Nucleus accumbens (tissue), 56 donors: Measurements from ENCODE around the gene DCTD.

ENCODE experiments used
- DNase-seq, 56 donors: peaks; one replicate each; lab custom pipeline; 2025; lab: John Stamatoyannopoulos, UW

DCTD gene

GRCh38 chr4:182917182-182918043 lies at the start of gene DCTD:
TSS of gene DCTD (minus strand) at chr4:182917386. CDS start at chr4:182915568, 1,818 bp downstream.
- peak in 52 of 56 donors; percentile 11 to 79 (median 54) for DNase-seq

GRCh38 chr4:182960746-182961145 lies 43.6 kb upstream of the DCTD start:
- DNase-seq = no peak

DNA sequence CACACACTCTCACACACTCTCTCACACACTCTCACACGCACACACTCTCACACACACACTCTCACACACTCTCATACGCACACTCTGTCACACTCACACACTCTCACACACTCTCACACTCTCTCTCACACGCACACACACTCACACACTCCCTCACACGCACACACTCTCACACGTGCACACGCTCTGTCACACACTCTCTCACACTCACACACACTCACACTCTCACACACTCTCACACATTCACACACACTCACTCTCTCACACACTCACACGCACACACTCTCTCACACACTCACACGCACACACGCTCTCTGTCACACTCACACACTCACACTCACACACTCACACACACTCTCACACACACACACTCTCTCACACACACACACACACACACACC lies 43.0 kb upstream of the DCTD start:
- DNase-seq = no peak

DNA sequence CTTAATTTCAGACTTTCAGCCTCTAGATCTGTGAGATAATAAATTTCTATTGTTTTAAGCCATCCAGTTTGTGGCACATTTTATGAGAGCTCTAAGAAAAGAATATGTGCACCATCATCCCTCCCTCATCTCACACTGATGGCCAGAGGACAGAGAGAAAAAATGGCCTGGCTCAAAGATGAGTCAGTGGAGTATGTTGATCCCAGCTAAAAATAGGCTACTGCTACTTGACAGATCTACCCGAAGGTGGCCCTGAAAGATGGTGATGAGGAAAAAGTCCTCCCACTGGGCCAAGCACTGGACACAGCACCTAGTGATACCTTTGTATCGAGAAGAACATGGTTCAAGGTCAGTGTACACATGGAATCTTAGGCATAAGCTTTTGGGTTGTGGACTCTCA lies 38.2 kb upstream of the DCTD start:
- DNase-seq = no peak

DNA sequence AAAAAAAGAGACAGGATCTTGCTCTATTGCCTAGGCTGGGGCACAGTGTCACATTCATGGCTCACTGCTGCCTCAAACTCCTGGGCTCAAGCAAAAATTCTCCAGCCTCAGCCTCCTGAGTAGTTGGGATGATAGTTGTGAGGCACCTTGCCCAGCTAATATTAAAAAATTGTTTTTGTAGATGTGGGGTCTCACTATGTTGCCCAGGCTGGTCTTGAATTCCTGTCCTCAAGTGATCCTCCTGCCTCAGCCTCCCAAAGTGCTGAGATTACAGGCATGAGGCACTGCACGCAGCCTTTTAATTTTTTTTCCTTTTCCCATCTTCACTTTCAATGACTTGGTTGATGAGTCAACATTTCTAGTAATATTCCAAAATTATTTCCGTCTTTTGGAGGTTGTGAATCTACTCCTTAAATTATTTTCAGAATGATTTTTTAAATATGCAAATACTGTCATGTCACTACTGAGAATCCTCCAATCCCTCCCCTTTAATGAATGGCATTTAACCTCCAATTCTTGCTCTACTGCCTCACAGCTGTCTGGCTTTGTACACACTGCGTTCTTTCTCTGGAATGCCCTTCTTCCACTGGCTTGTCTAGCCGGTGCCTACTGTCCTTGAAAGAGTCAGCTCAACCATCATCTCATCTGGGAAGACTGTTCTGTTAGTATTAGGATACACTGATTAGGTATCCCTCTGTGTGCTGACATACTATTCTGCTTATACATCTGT lies 27.5 kb upstream of the DCTD start:
- DNase-seq = no peak

DNA sequence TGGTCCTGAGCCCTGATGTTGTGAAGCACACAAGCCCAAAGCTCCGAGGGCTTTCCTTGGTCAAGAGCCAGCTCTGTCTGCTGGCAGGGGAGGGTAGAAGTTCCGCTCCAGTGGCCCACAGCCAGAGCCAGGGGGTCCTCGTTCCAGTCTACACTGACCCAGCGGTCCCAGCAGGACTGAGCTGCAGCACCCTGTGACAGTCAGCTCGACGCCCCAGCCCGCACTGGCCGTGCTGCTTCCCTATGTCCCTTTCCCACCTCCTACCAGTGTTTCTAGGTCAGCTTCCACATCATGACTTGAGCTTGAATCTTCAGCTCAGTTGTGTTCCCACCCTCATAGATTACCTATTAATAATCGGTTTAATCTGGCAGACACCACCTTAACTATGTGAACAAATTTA lies 22.5 kb upstream of the DCTD start:
- DNase-seq = peak in 1 of 56 donors; percentile 1

DNA sequence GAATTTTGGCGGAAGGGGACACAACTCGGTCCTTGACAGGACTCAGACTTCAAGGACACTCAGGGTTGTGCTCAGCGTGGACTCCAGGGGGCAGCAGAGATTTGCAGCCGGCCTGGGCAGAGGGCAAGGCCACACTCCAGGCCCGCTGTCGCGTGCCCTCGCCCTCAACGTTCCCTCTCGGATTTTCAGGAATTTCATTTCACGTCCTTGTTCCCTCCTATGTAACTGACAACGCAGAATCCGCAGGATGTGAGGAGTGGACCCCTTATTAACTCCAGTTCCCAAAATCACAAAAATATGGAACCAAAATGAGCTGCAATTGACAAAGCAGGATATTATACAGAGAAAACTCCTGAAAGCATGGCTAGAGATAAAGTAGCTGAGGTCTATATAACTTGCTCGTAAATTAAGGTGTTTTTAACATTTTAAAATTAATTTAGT lies 21.0 kb upstream of the DCTD start:
- DNase-seq = peak in 46 of 56 donors; percentile 4 to 74 (median 30)

DNA sequence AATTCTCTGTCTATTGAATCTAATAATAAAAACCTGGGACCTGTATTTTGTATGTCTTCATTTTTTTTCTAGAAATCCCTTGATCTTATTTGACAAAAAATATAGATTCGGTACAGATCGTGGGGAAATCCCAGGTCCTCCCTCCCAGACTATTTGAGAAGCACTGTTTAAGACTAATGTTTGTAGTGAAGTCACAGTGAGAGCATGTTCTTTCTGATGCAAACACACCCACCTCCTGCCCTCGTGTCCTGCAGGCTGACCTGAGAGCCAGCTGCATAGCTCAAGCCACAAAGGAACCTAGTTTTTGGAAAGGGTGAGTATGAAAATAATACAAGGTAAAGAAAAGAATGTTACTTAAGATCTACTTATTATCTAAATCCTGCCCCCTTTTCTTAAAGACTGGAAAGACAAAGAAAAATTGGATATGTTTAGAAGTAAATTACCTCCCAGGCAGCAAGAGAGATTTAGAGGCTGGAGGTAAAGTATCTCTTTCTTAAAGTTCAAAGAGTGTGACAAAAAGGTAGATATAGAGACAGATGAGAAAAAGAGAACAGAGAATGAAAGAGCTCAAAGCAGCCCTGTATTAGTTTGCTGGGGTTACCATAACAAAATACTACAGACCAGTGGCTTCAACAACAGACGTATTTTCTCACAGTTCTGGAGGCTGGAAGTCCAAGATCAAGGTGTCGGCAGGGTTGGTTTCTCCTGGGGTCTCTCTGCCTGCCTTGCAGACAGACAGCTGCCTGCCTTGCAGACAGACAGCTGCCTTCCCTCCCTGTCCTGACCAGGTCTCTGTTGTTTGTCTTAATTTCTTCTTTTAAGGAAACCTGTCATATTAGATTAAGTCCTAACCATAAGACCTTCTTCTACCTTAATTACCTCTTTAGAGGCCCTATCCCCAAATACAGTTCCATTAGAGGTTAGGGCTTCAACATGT lies 20.4 kb upstream of the DCTD start:
- DNase-seq = no peak

GRCh38 chr4:182932651-182933050 lies 15.5 kb upstream of the DCTD start:
- DNase-seq = no peak

DNA sequence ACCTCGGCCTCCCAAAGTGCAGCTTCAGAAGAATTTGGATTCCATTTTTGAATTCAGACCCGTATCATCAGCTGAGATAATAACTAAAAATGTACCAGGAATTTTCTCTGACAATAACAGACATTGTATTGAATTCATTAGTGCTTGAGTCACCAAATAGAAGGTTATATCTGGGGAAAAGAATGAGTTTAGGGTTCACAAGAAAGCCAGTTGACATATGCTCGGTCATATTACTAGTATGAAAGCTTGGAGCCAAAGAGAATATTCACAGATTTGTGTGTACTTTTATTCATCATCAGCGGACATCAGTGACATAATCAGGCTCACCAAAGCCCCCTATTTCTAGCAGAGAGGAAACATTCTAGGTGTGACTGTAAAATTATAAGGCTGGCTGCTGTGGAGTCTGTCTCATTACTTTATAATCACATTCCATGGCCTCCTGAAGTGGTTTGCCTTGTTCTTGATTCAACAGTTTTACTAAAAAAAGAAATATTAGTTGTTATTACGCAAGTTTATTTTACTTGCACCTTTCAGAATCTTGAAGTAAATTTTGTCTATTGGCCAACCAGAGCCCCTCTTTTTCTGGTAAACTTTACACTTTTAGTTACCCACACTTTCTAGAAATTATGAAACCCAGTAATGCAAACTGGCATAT lies 14.6 kb upstream of the DCTD start:
- no peak for DNase-seq

- DNase-seq = no peak
These were observed 13.7 kb upstream of the DCTD start for GRCh38 chr4:182930889-182931288.

DNA sequence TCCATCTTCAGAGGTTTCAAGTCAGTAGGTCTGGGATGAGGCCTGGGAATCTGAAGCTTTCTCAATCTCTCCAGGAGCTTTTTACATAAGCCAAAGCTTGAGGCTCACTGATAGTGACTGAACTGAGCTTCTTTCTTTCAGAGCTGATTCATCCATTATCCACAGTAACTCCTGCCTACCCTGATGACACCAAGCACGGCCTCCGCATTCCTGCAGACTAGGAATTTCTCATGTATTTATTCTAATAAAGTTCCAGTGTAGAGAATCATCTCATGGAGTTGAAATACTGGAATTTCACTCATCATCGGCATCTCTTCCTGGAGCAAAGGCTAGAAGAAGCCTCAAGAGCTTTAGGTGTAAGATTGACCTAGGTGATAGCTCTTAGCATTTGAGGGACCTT lies 12.1 kb upstream of the DCTD start:
- peak in 15 of 56 donors; percentile 1 to 67 (median 17) for DNase-seq

GRCh38 chr4:182928061-182928460 lies 10.9 kb upstream of the DCTD start:
- no peak for DNase-seq

DNA sequence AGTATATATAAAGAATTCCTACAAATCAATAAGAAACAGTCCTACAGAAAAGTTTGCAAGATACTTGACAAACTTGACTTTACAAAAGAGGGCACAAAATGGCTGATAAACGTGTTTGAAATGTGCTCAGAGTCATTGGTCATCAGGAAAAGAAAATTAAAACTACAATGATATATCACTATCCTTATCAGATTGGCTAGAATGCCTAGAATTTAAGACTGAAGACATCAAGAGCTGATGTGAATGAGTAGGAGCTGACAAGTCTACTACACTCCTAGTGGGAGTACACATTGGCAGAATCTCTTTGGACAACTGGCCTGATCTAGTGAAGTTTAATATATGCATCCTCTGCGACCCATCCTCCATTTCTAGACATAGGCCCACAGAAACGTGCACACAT lies 10.3 kb upstream of the DCTD start:
- no peak for DNase-seq

GRCh38 chr4:182925855-182926254 lies 8.7 kb upstream of the DCTD start:
- no peak for DNase-seq

- peak in 33 of 56 donors; percentile 3 to 62 (median 17) for DNase-seq
These were observed 8.1 kb upstream of the DCTD start for GRCh38 chr4:182925298-182925757.

DNA sequence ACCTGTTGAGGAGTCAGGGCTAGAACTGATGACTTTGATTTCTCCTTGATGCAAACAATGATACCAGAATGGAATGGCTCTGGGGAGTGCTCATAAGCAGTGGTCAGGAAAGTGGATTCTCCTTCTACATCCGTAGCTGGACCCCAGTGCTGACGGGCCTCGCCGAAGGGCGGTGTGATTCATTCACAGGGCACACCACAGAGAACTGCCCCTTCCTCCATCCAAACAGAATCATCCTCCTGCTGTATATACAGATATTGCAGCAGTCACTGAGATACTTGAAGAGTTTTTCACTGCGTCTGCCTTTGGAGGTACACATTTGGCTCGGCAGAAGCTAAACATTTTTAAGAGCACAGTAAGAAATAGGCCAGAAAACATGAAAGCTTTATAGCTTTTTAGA lies 7.3 kb upstream of the DCTD start:
- DNase-seq = no peak

DNA sequence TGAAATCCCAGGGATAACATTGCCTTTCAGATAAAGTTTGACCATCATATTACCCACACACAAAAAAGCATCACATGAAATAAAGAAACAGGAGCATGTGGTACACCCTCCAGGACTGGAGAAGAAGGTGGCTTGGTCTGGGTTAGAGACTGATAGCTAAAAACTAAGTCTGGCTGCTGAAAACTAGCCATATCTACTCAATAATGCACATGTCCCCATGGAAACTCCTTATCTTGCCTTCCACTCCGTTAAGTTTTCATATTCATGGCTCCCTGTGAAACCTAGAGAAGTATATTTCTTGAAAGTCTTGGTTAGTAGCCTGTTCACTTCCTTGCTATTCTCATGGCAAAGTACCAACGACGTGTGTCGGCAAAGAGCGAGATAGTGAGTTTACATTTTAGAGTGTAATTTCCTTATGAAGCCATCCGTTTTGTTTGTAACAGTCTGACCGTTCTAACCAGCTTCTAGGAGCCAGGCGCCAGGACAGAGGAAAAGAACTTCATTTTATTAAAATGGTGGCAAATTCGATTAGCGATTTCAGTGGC lies 6.7 kb upstream of the DCTD start:
- no peak for DNase-seq

DNA sequence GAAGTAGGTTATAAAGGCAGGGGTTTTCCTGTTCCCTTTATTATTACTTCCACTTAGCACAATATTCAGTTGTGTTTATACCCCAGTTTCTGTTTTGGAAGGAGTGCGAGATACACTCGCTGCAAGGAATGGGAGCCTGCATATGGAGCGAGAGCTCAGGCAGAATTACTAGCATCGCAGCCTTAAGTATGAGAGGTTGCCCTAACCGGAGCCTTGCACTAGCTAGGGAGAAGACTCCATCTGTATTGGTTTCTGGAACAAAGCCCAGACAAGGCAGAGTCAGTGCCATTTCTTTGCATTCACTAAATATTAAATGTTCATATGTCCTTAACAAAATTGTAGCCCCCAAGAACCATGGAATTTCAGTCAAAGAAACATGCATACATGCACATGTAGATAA lies 6.2 kb upstream of the DCTD start:
- DNase-seq = no peak
